Middle frontal gyrus (tissue), 1 donor: ENCODE data around the gene CHST12.
"Not testable (repeated sequence)": the region's sequence is repeated elsewhere in the genome, so short reads cannot be mapped to it uniquely, and the experiment has no call there.

Experiments
- DNase-seq: peaks from one replicate; pipeline ENCODE4 v3.0.0-alpha.2; 2015; ENCODE audit warnings: low spot score; ENCODE audit errors: extremely low spot score

The CHST12 gene

GRCh38 chr7:2403718-2404648, 572 bp downstream of the CHST12 start:
- no peak for DNase-seq

- no peak for DNase-seq
Observed at GRCh38 chr7:2404714-2405119, 1.3 kb downstream of the CHST12 start.

- no peak for DNase-seq
Observed at GRCh38 chr7:2405201-2405600, 1.8 kb downstream of the CHST12 start.

- DNase-seq, result no peak
Observed at GRCh38 chr7:2405601-2406345, 2.4 kb downstream of the CHST12 start.

GRCh38 chr7:2409745-2410414, 6.5 kb downstream of the CHST12 start:
- no peak for DNase-seq

GRCh38 chr7:2411049-2411448, 7.6 kb downstream of the CHST12 start:
- no peak for DNase-seq

GRCh38 chr7:2411815-2412586, 8.6 kb downstream of the CHST12 start:
- no peak for DNase-seq

- DNase-seq, result no peak
Observed at GRCh38 chr7:2412587-2413201, 9.3 kb downstream of the CHST12 start.

- no peak for DNase-seq
Observed at GRCh38 chr7:2416063-2416462, 12.7 kb downstream of the CHST12 start.

- DNase-seq, result no peak
Observed at GRCh38 chr7:2416650-2417049, 13.2 kb downstream of the CHST12 start.

- not testable (repeated sequence) for DNase-seq
Observed at GRCh38 chr7:2417178-2417577, 13.8 kb downstream of the CHST12 start.

- no peak for DNase-seq
Observed at GRCh38 chr7:2417981-2418481, 14.6 kb downstream of the CHST12 start.

- DNase-seq, result no peak
Observed at GRCh38 chr7:2420216-2420933, 17.0 kb downstream of the CHST12 start.

- no peak for DNase-seq
Observed at GRCh38 chr7:2421943-2422310, 18.5 kb downstream of the CHST12 start.

GRCh38 chr7:2425749-2426148, 22.3 kb downstream of the CHST12 start:
- no peak for DNase-seq

GRCh38 chr7:2431260-2431867, 28.0 kb downstream of the CHST12 start:
- DNase-seq, result no peak

- no peak for DNase-seq
Observed at GRCh38 chr7:2432910-2433712, 29.7 kb downstream of the CHST12 start.

GRCh38 chr7:2433713-2434550, 30.5 kb downstream of the CHST12 start:
- no peak for DNase-seq
